B cell (primary cell): ENCODE results near the gene PSMA6. TPM values are rescaled to one million over a fixed set of nuclear protein-coding genes. Genes with fewer than 3 reads are reported as not detected.

ENCODE experiments used
- ATAC-seq: fragments of 200-7000 bp; cut with Tn5 transposase; one replicate; pipeline ENCODE4 v1.10.0; 2021; ENCODE audit warnings: low read depth, mild to moderate bottlenecking, moderate number of reproducible peaks, moderate library complexity
- CTCF ChIA-PET: fragments of 350-600 bp; sonication (Branson Sonifier 250); formaldehyde crosslinking; loops from one replicate; lab custom pipeline; 2021; ENCODE audit warnings: antibody characterized with exemption, inconsistent platforms; lab: Charles Lee
- POLR2A ChIA-PET: fragments of 350-600 bp; sonication (Branson Sonifier 250); formaldehyde crosslinking; loops from one replicate; lab custom pipeline; 2021; ENCODE audit warnings: antibody characterized with exemption; lab: Charles Lee
- DNase-seq: peaks from one replicate; pipeline ENCODE4 v3.0.0; 2013
- H2AFZ ChIP-seq: 2 replicates; pipeline ENCODE4 v1.6.1; 2012; ENCODE audit warnings: mild to moderate bottlenecking, low read depth, low read length; ENCODE audit not compliant: insufficient read depth, poor library complexity, severe bottlenecking
- H3K27ac ChIP-seq, 2 donors: 1 replicate in 1 of 2; 2 replicates in 1 of 2; pipeline ENCODE4 v1.5.1; 2012 to 2013; ENCODE audit warnings: low read length in 2 of 2, mild to moderate bottlenecking in 2 of 2, moderate library complexity in 1 of 2
- H3K27me3 ChIP-seq, 4 experiments: fragments of 200-600 bp in 1 of 4; sonication (generic) in 1 of 4; replicated peaks in 1 of 4; 1 replicate in 2 of 4; 2 replicates in 2 of 4; pipeline versions ENCODE4 v1.6.1 to v1.7.0; 2013 to 2016; ENCODE audit warnings: low read length in 3 of 4, mild to moderate bottlenecking in 2 of 4, mixed read lengths in 1 of 4, moderate library complexity in 1 of 4; ENCODE audit not compliant: insufficient read depth in 4 of 4, control insufficient read depth in 3 of 4; ENCODE audit errors: control extremely low read depth in 1 of 4
- H3K36me3 ChIP-seq, 2 experiments: replicated peaks in 1 of 2; 1 replicate in 1 of 2; 2 replicates in 1 of 2; pipeline versions ENCODE4 v1.6.1 to v1.7.1; 2013; ENCODE audit warnings: low read length in 1 of 2; ENCODE audit not compliant: insufficient read depth in 2 of 2, control insufficient read depth in 1 of 2; ENCODE audit errors: control extremely low read depth in 1 of 2, extremely low read depth in 1 of 2
- H3K4me1 ChIP-seq, 2 donors: fragments of 200-600 bp in 1 of 2; sonication (generic) in 1 of 2; 1 replicate in 1 of 2; 2 replicates in 1 of 2; pipeline versions ENCODE4 v1.5.1 to v1.6.1; 2013 to 2017; ENCODE audit warnings: low read length in 2 of 2; ENCODE audit not compliant: control insufficient read depth in 2 of 2, insufficient read depth in 2 of 2
- H3K4me2 ChIP-seq: replicated peaks from 2 replicates; pipeline ENCODE3; 2012; ENCODE audit warnings: mild to moderate bottlenecking, low read depth, low read length; ENCODE audit not compliant: poor library complexity, severe bottlenecking
- H3K4me3 ChIP-seq, 5 experiments: fragments of 200-600 bp in 1 of 5; sonication (generic) in 1 of 5; 1 replicate in 3 of 5; 2 replicates in 2 of 5; pipeline versions ENCODE4 v1.5.1 to v1.7.0; 2011 to 2016; ENCODE audit warnings: low read length in 4 of 5, mild to moderate bottlenecking in 4 of 5, low read depth in 2 of 5, control low read depth in 1 of 5, moderate library complexity in 1 of 5; ENCODE audit not compliant: insufficient read depth in 1 of 5; ENCODE audit errors: control extremely low read depth in 1 of 5, extremely low read depth in 1 of 5
- H3K79me2 ChIP-seq: fragments of 200-600 bp; sonication (generic); one replicate; pipeline ENCODE4 v1.6.0; 2016; ENCODE audit warnings: low read length; ENCODE audit not compliant: control insufficient read depth, insufficient read depth
- H3K9ac ChIP-seq: fragments of 200-600 bp; sonication (generic); 2 replicates; pipeline ENCODE4 v1.6.1; 2017; ENCODE audit warnings: mild to moderate bottlenecking, low read length, moderate library complexity
- H3K9me3 ChIP-seq, 3 donors: one replicate each; pipeline versions ENCODE4 v1.6.1 to v1.7.1; 2013; ENCODE audit warnings: low read length in 2 of 3; ENCODE audit not compliant: control insufficient read depth in 2 of 3, insufficient read depth in 1 of 3; ENCODE audit errors: control extremely low read depth in 1 of 3
- H4K20me1 ChIP-seq: 2 replicates; pipeline ENCODE4 v1.6.0; 2012; ENCODE audit warnings: mild to moderate bottlenecking, low read length; ENCODE audit not compliant: insufficient read depth, control insufficient read depth, poor library complexity, severe bottlenecking
- H3K27ac Mint-ChIP-seq: one replicate; pipeline ENCODE4 v1.8.0; 2021; ENCODE audit warnings: mixed read lengths
- H3K27me3 Mint-ChIP-seq: one replicate; pipeline ENCODE4 v1.8.0; 2021; ENCODE audit warnings: mixed read lengths
- H3K4me1 Mint-ChIP-seq: one replicate; pipeline ENCODE4 v1.8.0; 2021; ENCODE audit warnings: mixed read lengths
- H3K4me3 Mint-ChIP-seq: one replicate; pipeline ENCODE4 v1.8.0; 2021; ENCODE audit warnings: mixed read lengths
- H3K9me3 Mint-ChIP-seq: one replicate; pipeline ENCODE4 v1.8.0; 2022; ENCODE audit warnings: mixed read lengths; ENCODE audit not compliant: insufficient read depth
- CTCF ChIP-seq: fragments of 200-600 bp; IDR thresholded peaks from one replicate; pipeline ENCODE4 v1.8.0; 2022; ENCODE audit warnings: antibody characterized with exemption, mild to moderate bottlenecking
- EZH2 ChIP-seq: IDR thresholded peaks from 2 replicates; pipeline ENCODE4 v1.6.1; 2012; ENCODE audit warnings: borderline replicate concordance, low read depth, mild to moderate bottlenecking, moderate library complexity, low read length; ENCODE audit not compliant: insufficient read depth, poor library complexity, severe bottlenecking
- WGBS: methylation state at CpG from one replicate; pipeline ENCODE4 v1.1.5; 2013; ENCODE audit warnings: missing lambda C conversion rate; ENCODE audit not compliant: insufficient coverage; 5-methylcytosine and 5-hydroxymethylcytosine counted together
- intact Hi-C: fragments of 100-400 bp; cut with micrococcal nuclease; formaldehyde crosslinking; loops from one replicate; pipeline ENCODE4 v1.10.0; 2022
- polyA plus RNA-seq: library from polyadenylated mRNA; depleted of rRNA; stranded (reverse); fragments of >200 nt; gene quantifications from 2 replicates; pipeline ENCODE4 v1.2.3, GENCODE V29; 2012
- total RNA-seq, 2 donors: library from RNA; stranded (reverse); fragments of 120-200 nt in 1 of 2; gene quantifications; 1 replicate in 1 of 2; 2 replicates in 1 of 2; pipeline versions ENCODE4 v1.2.3 to v1.2.4, GENCODE V29; 2013 to 2022

Gene PSMA6
- total and polyA plus RNA-seq, 2 donors (not counting 1 experiment from before 2014, with no cell fraction given): 47.0 to 70.6 TPM

GRCh38 chr14:35279369-35279768 is 12.8 kb upstream of the PSMA6 start:
- H3K9me3 ChIP-seq: no peaks in the 10 kb centered on the region
- H3K4me1 ChIP-seq: peaks cover 4% of the 10 kb centered on the region in 2 donors
- WGBS: no CpG with 5 or more reads among the region's 3 CpGs
- H3K79me2 ChIP-seq: no peaks in the 10 kb centered on the region
- ChIA-PET POLR2A (no interaction called here), CTCF (no interaction called here)
- intact Hi-C loops: no loop called here
- H3K36me3 ChIP-seq: peaks cover 4 to 8% of the 10 kb centered on the region in 2 experiments
- no peak overlapping the region for H3K27ac ChIP-seq
- DNase-seq (no peak), ATAC-seq (no peak)
- TF ChIP-seq CTCF (no peak), EZH2 (no peak)
- Mint-ChIP-seq H3K4me3 (no peak overlapping the region), H3K9me3 (no peaks in the 10 kb centered on the region), H3K27ac (no peak overlapping the region), H3K4me1 (peaks cover 6% of the 10 kb centered on the region), H3K27me3 (peaks cover 8% of the 10 kb centered on the region)
- H3K9ac ChIP-seq: no peak overlapping the region
- no peaks in the 10 kb centered on the region for H3K27me3 ChIP-seq
- H4K20me1 ChIP-seq: no peaks in the 10 kb centered on the region
- H3K4me2 ChIP-seq: no peak overlapping the region
- H3K4me3 ChIP-seq: no peak overlapping the region
- no peak overlapping the region for H2AFZ ChIP-seq

- no peaks in the 10 kb centered on the region for H3K27me3 ChIP-seq
- Mint-ChIP-seq H3K27ac (no peak overlapping the region), H3K4me3 (no peak overlapping the region), H3K27me3 (peaks cover 8% of the 10 kb centered on the region), H3K9me3 (no peaks in the 10 kb centered on the region), H3K4me1 (peaks cover 25% of the 10 kb centered on the region)
- H3K79me2 ChIP-seq: no peaks in the 10 kb centered on the region
- POLR2A ChIA-PET: no interaction called here
- H3K36me3 ChIP-seq: peaks cover 0 to 1% of the 10 kb centered on the region in 2 experiments
- DNase-seq (no peak), ATAC-seq (no peak)
- TF ChIP-seq EZH2 (no peak), CTCF (no peak)
- no peaks in the 10 kb centered on the region for H4K20me1 ChIP-seq
- no peak overlapping the region for H3K9ac ChIP-seq
- H3K4me3 ChIP-seq: no peak overlapping the region
- no peaks in the 10 kb centered on the region for H3K9me3 ChIP-seq
- H3K27ac ChIP-seq: no peak overlapping the region
- H2AFZ ChIP-seq: no peak overlapping the region
- H3K4me1 ChIP-seq: peaks cover 23 to 24% of the 10 kb centered on the region in 2 donors
- H3K4me2 ChIP-seq: no peak overlapping the region
- intact Hi-C loops: no loop called here
- CTCF ChIA-PET: no interaction called here
- no CpG with 5 or more reads among the region's 1 CpG for WGBS
Measured at GRCh38 chr14:35281341-35281740, 10.8 kb upstream of the PSMA6 start.
